Measurements from ENCODE around the gene CALCOCO2. TPM values are rescaled to one million over a fixed set of nuclear protein-coding genes. Genes with fewer than 3 reads are reported as not detected.
A peak's percentile ranks its signal among the peaks of the same experiment; 100 is the strongest.

The CALCOCO2 gene, protein sequence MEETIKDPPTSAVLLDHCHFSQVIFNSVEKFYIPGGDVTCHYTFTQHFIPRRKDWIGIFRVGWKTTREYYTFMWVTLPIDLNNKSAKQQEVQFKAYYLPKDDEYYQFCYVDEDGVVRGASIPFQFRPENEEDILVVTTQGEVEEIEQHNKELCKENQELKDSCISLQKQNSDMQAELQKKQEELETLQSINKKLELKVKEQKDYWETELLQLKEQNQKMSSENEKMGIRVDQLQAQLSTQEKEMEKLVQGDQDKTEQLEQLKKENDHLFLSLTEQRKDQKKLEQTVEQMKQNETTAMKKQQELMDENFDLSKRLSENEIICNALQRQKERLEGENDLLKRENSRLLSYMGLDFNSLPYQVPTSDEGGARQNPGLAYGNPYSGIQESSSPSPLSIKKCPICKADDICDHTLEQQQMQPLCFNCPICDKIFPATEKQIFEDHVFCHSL
- total RNA-seq = 100 to 1,000 TPM; 174 to 322 (median 272) TPM
- polyA plus RNA-seq = 100 to 1,000 TPM; 102 to 122 TPM
- long read RNA-seq, donor 1, transcript CALCOCO2-201 (13 exons, 3,682 nt) = major isoform, 253 of 344 reads
- long read RNA-seq, donor 1, partial matches to known transcripts = 48 of 344 reads
- long read RNA-seq, donor 1, other reads (novel, unspliced or antisense) = 43 of 344 reads
- long read RNA-seq, donor 2, transcript CALCOCO2-201 (13 exons, 3,682 nt) = major isoform, 943 of 1,095 reads
- long read RNA-seq, donor 2, transcript CALCOCO2-211 (12 exons, 1,396 nt) = minor isoform, 6 of 1,095 reads
- long read RNA-seq, donor 2, partial matches to known transcripts = 70 of 1,095 reads
- long read RNA-seq, donor 2, other reads (novel, unspliced or antisense) = 74 of 1,095 reads
- long read RNA-seq, donor 3, transcript CALCOCO2-201 (13 exons, 3,682 nt) = major isoform, 231 of 284 reads
- long read RNA-seq, donor 3, partial matches to known transcripts = 31 of 284 reads
- long read RNA-seq, donor 3, other reads (novel, unspliced or antisense) = 20 of 284 reads

DNA sequence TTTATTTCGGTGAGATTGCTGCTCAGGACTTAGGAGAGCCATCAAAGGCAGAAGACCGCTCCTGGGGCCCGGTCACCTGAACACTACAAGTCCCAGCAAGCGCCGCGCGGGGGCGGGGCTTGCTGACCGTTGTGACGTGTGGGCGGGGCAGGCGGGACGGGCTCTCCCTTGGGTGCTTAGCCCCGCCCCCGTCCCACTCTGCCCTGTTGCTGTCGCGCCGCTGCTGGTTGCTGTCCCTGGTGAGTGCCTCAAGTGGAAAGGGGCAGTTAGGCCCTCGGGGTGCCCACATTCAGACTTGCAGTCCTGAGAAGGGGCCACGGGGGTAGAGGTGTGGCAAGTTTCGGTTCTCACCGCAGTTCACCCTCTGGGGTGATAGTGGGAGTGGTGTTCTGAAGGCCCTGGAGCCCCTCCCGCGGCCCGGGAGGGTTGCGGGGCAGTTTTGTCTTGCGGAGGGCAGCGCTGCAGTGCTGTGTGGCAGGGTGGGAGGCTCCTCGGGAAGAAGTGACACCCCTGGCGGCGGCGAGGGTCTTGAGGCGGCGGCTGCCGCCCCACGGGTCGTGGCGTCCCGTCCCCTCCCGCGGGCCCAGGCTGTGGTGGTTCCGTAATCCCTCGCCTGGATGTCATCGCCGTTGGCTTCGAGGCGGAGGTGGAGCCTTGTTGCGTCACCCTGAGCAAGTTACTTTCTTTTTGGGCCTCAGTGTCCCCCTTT is at the start of gene CALCOCO2:
Gene CALCOCO2, plus strand, starts transcription at position 196 of the 709 bp plus-strand sequence. CDS start 10,673 bp downstream, outside the sequence.
- intact Hi-C loops (cut with DNase I) = no loop called here
- ATAC-seq (peak; percentile 93 to 98 (median 95)), DNase-seq (peak; percentile 94 to 97 (median 95))
- Histone ChIP-seq H3K27ac (peak within 1 kb of the TSS; percentile 86 to 99 (median 97)), H3K4me3 (peak within 1 kb of the TSS; percentile 69 to 99 (median 88)), H3K27me3 (no peaks in the 10 kb centered on the region), H3K4me1 (peaks cover 6 to 51% (median 43%) of the 10 kb centered on the region in 12 donors), H3K9me3 (no peaks in the 10 kb centered on the region), H3K36me3 (peaks cover 0 to 9% (median 0%) of the 10 kb centered on the region in 9 donors)
- TF ChIP-seq POLR2A (IDR thresholded peaks at IDR 0.05) = peak; percentile 89 to 96
- TF ChIP-seq, protein P1, sequence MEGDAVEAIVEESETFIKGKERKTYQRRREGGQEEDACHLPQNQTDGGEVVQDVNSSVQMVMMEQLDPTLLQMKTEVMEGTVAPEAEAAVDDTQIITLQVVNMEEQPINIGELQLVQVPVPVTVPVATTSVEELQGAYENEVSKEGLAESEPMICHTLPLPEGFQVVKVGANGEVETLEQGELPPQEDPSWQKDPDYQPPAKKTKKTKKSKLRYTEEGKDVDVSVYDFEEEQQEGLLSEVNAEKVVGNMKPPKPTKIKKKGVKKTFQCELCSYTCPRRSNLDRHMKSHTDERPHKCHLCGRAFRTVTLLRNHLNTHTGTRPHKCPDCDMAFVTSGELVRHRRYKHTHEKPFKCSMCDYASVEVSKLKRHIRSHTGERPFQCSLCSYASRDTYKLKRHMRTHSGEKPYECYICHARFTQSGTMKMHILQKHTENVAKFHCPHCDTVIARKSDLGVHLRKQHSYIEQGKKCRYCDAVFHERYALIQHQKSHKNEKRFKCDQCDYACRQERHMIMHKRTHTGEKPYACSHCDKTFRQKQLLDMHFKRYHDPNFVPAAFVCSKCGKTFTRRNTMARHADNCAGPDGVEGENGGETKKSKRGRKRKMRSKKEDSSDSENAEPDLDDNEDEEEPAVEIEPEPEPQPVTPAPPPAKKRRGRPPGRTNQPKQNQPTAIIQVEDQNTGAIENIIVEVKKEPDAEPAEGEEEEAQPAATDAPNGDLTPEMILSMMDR (IDR thresholded peaks at IDR 0.05) = peak in 2 of 12 donors; percentile 12 to 20
- 0 to 1% (median 0%) methylated on average over 41 to 48 of the region's 48 CpGs for WGBS, 4 donors

DNA sequence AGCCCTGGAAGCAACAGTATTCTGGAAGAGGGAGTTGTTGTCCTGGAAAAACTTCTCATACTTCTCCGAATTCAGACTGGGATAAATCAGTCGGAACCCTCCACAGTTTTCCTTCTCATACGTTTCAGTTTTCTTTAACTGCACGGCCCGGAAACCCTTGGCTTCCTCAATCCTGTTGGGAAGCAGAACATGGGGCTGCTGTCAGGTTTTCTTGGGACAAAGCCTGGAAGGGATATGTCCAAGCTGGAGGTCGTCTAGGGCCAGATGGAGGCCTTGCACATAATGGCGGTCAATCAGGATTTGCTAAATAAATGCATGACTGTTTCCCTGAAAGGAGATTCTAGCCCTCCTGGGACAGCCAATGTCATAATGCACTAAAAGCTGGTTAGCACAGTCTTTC is 43.0 kb upstream of the CALCOCO2 start:
- intact Hi-C loops (cut with DNase I) = no loop called here
- 52 to 68% (median 62%) methylated on average over 7 of the region's 7 CpGs for WGBS, 4 donors
- H3K4me1 ChIP-seq = peaks cover 0 to 11% (median 0%) of the 10 kb centered on the region in 12 donors
- H3K4me3 ChIP-seq = no peak overlapping the region
- no peaks in the 10 kb centered on the region for H3K9me3 ChIP-seq
- H3K27me3 ChIP-seq = peaks cover 0 to 42% (median 3%) of the 10 kb centered on the region in 9 donors
- DNase-seq (no peak), ATAC-seq (peak in 1 of 4 donors; percentile 42)
- no peaks in the 10 kb centered on the region for H3K36me3 ChIP-seq
- no peak for TF ChIP-seq POLR2A (IDR thresholded peaks at IDR 0.05)
- TF ChIP-seq, protein P1 (IDR thresholded peaks at IDR 0.05) = no peak
- no peak overlapping the region for H3K27ac ChIP-seq

DNA sequence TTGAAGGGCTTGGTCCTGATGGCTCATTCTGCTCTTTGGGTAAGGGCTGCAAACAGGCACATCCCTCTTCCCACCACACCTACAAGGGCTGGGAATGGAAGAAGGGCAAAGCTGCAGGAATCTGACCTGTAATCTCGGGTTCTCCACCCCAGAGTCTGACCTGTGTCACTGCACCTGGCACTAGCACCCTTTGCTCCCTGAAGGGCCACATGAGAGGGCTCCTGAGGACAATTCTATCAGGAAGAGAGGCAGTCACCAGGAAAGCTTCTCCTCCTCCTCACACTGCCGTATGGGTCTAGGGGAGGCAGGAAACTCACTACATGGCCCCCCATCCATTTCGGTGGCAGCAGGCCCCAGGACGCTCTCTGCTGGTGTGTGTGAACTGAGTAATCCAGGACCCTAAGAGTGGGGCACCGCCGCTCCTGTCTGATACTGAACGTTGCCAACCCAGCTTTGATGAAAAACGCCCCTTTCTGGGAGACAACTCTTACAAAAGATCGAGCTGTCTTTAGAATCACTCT is 40.2 kb upstream of the CALCOCO2 start:
- Histone ChIP-seq H3K36me3 (no peaks in the 10 kb centered on the region), H3K27ac (no peak overlapping the region), H3K4me3 (no peak overlapping the region), H3K4me1 (peaks cover 0 to 11% (median 0%) of the 10 kb centered on the region in 12 donors), H3K9me3 (no peaks in the 10 kb centered on the region), H3K27me3 (peaks cover 0 to 48% (median 3%) of the 10 kb centered on the region in 9 donors)
- peak in 2 of 4 donors; percentile 14 to 16 for ATAC-seq
- TF ChIP-seq POLR2A (IDR thresholded peaks at IDR 0.05) = no peak
- TF ChIP-seq, protein P1 (IDR thresholded peaks at IDR 0.05) = no peak
- WGBS, 4 donors = 13 to 48% (median 31%) methylated on average over 4 to 9 of the region's 9 CpGs
- intact Hi-C loops (cut with DNase I) = loop anchor here (1.0 to 10.0 kb wide), 9 partner anchors 63 to 244 kb away; partner anchors contain the start of genes HOXB13 (in 2 of the 10), PRAC1 (in 2 of the 10) and PRAC2 (in 2 of the 10)
- no peak for DNase-seq

All from heart left ventricle (tissue), 16 donors.